HG02981 (cell line): ENCODE data around the gene ADAMTS13.

Experiments used
- ATAC-seq: cut with Tn5 transposase; IDR thresholded peaks from one replicate; pipeline ENCODE4 v1.9.1; 2021; ENCODE audit warnings: mild to moderate bottlenecking, moderate library complexity; ENCODE audit not compliant: unreplicated experiment

The ADAMTS13 gene

GRCh38 chr9:133452562-133452961 lies 30.4 kb downstream of the ADAMTS13 start:
- no peak for ATAC-seq

- no peak for ATAC-seq
Observed at GRCh38 chr9:133453651-133454050, 31.5 kb downstream of the ADAMTS13 start.

DNA sequence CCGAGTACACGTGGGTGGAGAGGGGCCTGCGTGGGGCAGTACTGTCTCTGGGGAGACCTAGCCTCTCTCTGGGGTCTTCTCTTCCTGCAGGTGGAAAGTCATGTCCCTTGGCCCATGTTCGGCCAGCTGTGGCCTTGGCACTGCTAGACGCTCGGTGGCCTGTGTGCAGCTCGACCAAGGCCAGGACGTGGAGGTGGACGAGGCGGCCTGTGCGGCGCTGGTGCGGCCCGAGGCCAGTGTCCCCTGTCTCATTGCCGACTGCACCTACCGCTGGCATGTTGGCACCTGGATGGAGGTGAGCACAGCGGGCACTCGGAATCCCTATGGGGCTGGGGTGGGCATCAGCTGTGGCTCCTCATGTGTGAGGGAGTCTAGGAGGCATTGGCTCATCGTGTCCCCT lies 32.2 kb downstream of the ADAMTS13 start:
- no peak for ATAC-seq

- no peak for ATAC-seq
Observed at GRCh38 chr9:133454943-133455673, 32.9 kb downstream of the ADAMTS13 start.

DNA sequence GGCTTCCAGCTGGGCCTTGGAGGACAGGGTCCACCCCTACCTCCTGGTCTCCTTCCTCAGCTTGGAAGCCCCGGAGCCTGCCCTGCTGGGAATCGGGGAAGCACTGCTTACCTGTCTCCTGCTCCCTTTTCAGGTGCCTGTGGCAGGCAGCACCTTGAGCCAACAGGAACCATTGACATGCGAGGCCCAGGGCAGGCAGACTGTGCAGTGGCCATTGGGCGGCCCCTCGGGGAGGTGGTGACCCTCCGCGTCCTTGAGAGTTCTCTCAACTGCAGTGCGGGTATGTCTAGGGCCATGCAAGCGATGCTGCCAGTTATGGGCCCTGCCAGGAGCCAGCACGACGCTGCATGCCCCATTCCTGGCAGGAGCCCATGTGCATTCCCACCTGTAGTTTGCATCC lies 33.8 kb downstream of the ADAMTS13 start:
- no peak for ATAC-seq

DNA sequence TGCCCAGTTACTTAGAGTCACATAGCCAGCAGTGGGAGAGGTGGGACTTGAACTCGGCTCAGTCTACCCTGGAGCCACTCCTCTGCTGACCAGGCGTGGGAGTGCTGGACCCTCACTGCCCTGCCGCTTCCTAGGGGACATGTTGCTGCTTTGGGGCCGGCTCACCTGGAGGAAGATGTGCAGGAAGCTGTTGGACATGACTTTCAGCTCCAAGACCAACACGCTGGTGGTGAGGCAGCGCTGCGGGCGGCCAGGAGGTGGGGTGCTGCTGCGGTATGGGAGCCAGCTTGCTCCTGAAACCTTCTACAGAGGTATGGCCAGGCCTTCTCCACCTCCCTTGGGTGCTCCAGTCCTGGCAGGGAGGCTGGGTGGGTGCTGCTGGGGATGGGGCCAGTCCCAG lies 34.2 kb downstream of the ADAMTS13 start:
- no peak for ATAC-seq

GRCh38 chr9:133457233-133457632 lies 35.1 kb downstream of the ADAMTS13 start:
- no peak for ATAC-seq

DNA sequence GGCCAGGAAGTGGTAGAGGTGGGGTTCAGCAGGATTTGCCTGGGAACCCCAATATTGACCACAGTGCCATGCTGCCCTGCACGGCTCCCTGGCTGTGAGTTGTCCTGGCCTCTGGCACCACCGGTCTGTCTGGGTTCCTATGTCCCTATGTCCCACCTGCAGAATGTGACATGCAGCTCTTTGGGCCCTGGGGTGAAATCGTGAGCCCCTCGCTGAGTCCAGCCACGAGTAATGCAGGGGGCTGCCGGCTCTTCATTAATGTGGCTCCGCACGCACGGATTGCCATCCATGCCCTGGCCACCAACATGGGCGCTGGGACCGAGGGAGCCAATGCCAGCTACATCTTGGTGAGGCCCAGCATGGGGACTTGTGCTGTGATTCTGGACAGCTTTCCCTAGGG lies 35.6 kb downstream of the ADAMTS13 start:
- no peak for ATAC-seq

GRCh38 chr9:133458643-133459312 lies 36.6 kb downstream of the ADAMTS13 start:
- no peak for ATAC-seq

DNA sequence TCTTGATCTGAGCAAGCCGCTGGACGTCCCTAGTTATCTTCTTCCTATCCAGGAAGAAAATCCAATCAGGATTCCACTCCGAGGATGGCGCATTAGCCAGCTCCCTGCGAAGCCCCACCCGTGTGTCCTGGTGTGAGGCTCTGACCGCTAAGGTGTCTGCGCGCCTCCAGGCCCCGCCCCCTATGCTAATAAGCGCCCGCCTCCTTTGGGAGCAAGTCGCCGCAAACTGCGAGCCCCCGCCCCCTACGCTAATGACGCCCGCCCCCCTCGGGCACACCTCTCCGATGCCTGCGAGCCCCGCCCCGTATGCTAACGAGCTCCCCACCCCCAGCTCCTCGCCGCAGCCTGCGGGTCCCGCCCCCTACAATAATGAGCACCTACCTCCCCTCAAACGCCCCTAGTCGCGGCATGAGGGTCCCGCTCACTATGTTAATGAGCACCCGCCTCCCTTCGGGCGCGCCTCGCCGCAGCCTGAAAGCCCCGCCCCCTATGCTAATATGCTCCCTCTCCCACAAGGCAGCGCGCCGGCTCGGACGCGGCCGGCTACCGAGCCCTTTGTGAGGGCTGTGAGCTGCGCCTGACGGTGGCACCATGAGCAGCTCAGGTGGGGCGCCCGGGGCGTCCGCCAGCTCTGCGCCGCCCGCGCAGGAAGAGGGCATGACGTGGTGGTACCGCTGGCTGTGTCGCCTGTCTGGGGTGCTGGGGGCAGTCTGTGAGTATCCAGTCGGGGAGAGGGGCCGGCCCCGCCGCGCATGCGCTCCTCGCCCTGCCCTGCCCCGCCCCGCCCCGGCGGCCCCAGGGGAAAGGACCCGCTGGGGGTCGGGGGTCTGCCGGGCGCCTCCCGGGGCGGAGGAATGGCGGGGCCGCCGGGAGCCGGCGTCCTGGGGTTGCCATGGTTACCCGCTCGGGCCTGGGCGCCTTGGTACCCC lies 37.6 kb downstream of the ADAMTS13 start, which contains the start of gene CACFD1:
Gene CACFD1, plus strand, starts transcription at position 503 of the 929 bp plus-strand sequence. Its CDS starts 89 bp downstream, at position 592.
- peak; percentile 68 for ATAC-seq

DNA sequence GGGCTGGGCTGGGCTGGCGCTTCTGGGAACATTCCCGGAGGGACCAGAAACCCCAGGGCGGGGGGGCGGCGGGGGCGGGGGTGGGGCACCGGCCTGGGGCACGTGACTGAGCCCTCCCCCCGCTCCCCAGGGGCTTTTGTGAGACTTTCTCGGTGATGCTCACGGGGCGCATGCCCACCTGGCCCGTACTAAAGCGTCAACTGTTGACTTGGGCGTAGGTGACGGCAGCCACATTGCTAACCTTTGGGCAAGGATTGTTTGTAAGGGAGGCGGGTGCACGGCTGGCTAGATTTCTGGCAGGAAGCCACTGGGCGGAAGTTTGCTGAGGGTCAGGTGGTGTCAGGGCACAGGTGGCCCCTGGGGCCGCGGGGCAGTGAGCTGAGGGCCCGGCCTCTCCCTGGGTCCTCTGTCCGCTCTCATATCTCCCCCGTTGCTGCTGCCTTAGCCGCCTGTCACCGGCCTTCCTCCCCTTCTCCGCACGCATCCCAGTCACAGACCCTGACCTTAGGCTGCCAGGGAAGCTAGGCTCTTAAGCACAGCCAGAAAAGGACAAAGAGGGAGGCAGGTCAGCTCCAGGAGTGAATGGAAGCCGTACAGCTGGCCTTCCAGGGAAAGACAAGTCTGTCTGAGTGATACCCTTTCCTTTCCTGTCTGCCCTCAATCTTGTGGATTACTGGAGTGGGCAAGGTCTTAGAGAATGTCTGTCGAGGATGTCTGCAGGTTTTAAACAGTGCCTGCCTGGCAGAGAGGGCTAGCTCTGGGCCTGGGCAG lies 38.4 kb downstream of the ADAMTS13 start:
- ATAC-seq: peak; percentile 29

- no peak for ATAC-seq
Observed at GRCh38 chr9:133461975-133462374, 39.8 kb downstream of the ADAMTS13 start.

DNA sequence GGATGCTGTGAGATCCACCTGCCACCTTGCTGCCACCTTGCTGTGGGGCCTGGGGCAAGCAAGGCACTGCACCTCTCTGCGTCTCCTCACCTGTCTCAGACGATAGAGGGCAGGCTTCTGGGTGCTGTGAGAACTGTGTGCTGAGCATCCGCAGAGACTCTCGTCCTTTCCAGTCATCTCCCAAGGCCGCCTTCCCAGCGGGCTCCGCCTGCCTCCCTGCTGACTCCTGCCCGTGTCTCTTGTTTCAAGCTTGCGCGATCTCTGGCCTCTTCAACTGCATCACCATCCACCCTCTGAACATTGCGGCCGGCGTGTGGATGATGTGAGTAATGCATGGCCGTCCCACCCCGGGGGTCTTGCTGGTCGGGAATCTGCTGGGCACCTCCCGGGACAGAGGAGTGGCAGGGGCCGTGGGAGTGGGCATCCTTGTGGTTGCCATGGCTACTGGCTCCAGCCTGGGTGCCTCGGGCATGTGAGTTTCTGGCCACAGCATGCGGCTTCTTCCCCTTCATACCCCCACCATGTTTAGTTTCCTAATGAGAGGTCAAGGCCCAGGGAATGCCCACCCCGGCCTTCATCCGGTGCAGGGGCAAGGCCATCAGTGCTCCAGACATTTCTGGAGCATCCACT lies 41.2 kb downstream of the ADAMTS13 start:
- ATAC-seq: no peak

DNA sequence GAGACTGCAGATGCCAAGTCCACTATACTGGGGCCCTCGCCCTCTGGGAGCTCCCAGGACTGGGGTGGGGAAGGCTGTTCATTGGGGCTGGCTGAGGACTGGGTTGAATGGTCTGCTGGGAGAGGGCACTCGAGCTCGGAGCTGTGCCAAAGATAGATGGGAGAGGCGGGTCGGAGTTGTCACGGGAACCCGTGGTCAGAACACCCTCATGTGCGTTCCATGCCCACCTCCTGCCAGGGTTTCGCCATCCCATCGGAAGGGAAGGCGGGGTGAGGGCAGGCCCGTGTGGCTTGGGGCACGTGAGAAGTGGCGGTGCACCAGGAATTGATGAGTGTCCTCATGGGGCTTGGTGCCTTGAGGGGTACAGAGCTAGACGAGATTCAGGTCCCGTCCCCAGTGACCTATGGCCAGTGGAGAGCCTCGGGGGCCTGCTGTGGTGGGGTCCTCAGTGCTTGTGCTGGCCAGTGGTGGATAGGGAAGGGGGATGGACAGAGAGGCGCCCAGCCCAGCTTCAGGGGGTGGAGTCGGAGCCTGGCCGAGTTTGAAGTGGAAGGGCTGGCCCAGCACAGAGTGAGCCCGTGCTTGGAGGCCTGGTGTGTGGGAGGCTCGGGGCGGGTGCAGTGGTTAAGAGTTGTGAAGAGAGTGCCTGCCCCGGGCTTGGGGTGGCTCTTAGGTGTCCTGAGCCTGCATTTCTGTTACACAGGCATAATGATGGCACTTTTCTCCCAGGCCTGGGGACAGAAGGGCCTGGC lies 41.9 kb downstream of the ADAMTS13 start:
- ATAC-seq: no peak

GRCh38 chr9:133464638-133465037 lies 42.5 kb downstream of the ADAMTS13 start:
- ATAC-seq: no peak

DNA sequence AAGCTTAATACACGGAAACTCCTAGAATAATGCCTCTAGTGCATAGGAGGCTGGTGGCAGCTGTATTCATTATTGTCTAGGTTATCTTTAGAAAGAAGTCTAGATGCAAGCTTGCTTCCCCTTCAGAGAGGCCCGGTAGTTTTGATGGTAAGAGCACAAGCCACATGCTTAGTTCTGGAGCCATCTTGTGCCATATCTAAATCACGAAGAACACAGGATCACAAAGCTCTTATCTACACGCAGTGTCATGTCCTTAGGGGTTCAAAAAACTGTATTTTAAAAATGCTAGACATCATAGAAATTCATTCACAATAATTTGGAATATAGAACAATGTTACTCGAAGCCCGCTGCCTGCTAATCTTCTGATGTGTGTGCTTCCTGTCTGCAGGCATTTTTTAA lies 43.8 kb downstream of the ADAMTS13 start:
- no peak for ATAC-seq

DNA sequence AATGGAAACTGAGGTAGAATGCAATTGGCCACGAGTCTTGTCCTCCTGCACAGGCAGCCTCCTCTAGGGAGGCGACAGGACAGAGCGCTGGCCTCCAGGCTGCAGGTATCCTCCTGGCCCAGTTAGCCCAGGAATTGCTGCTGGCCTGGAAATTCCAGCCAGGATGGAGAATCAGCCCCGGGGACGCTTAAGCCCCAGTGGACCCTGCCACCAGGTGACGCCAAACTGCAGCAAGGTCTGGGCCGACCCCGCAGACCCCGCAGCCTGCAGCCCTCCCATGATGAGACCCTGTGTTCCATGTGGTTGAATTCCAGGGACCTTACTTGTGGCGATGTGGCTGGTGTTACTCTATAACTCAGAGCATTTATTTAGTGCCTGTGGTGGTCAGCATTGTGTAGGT lies 44.9 kb downstream of the ADAMTS13 start:
- ATAC-seq: no peak

DNA sequence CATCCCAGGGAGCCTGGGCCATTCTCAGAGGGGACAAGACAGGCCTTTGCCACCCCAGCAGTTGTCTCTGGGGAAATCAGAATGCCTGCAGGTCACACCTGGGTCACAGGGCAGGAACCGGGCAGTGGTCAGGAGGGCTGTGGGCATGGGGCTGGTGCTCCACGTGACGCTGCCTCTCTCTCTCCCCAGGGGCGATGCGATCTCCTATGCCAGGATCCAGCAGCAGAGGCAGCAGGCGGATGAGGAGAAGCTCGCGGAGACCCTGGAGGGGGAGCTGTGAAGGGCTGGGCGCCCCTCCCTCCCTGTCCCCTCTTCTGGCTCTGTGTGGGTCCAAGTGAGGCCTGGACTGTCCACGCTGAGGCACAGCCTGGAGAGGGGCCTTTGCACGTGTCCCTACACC lies 46.2 kb downstream of the ADAMTS13 start:
- ATAC-seq: no peak

DNA sequence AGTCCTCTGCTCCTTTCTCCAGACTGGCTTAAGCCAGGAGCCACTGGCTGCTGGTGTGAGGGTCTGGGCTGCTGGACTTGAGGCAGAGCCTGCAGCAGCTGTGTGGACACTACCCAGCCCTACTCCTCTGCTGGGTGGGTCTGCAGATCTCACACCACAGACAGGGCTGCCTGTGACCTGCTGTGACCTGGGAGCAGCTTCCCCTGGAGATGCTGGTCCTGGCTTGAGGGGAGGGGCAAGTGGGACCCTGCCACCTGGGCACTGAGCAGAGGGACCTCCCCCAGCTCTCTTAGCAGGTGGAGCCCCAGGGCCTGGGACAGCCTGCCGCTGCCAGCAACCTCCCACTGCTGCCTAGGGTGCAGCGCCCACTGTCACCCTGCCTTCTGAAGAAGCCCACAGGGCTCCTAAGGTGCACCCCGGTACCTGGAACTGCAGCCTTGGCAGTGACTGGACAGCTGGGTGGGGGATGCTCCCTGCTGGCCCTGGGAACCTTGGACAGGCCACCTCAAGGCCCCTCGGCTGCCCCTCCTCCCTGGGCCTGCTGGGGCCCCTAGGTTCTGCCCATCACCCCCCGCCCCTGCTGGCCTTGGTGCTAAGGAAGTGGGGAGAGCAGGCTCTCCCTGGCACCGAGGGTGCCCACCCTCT lies 46.7 kb downstream of the ADAMTS13 start:
- no peak for ATAC-seq
